Body of pancreas (tissue), 4 donors: ENCODE data around the gene EPG5.

ENCODE experiments used
- CTCF ChIP-seq, 7 experiments: fragments of 450-650 bp in 4 of 7; fragments of 200-600 bp in 3 of 7; sonication (generic) in 3 of 7; IDR thresholded peaks; one replicate each; pipeline ENCODE4 v1.5.1; 2016 to 2019; ENCODE audit warnings: antibody characterized with exemption in 7 of 7
- POLR2A ChIP-seq, 3 donors: fragments of 450-650 bp; IDR thresholded peaks; one replicate each; pipeline ENCODE4 v1.6.1; 2016; ENCODE audit warnings: antibody characterized with exemption in 3 of 3, mild to moderate bottlenecking in 2 of 3

- TF ChIP-seq CTCF (IDR thresholded peaks at IDR 0.05) (no peak), POLR2A (IDR thresholded peaks at IDR 0.05) (no peak)
Observed at GRCh38 chr18:45821711-45822110, 145.4 kb downstream of the EPG5 start.
